Measurements from ENCODE around the gene ITGB5. TPM values are rescaled to one million over a fixed set of nuclear protein-coding genes. Genes with fewer than 3 reads are reported as not detected.
"Not testable (repeated sequence)": the region's sequence is repeated elsewhere in the genome, so short reads cannot be mapped to it uniquely, and the experiment has no call there.

ITGB5 gene
- total RNA-seq, 1 experiment from 2014 or later: 132 TPM

GRCh38 chr3:124791142-124791541 is 96.0 kb downstream of the ITGB5 start:
- TF ChIP-seq CTCF (IDR thresholded peaks at IDR 0.05; ENCODE audit: insufficient read depth in 1 of 2, low read depth in 1 of 2, low read length in 1 of 2, severe bottlenecking in 1 of 2, unreplicated experiment in 1 of 2): no peak
- no peaks in the 10 kb centered on the region; the same call in 1 of the 2 replicates for H3K36me3 ChIP-seq (ENCODE audit: control insufficient read depth, insufficient read depth, low read length)
- Mint-ChIP-seq H3K27ac (ENCODE audit: unreplicated experiment) (no peak overlapping the region), H3K4me3 (ENCODE audit: unreplicated experiment) (no peak overlapping the region), H3K9me3 (ENCODE audit: unreplicated experiment) (no peaks in the 10 kb centered on the region), H3K4me1 (ENCODE audit: low read depth, unreplicated experiment) (no peaks in the 10 kb centered on the region), H3K36me3 (ENCODE audit: insufficient read depth, unreplicated experiment) (peaks cover 7% of the 10 kb centered on the region), H3K27me3 (ENCODE audit: insufficient read depth, unreplicated experiment) (no peaks in the 10 kb centered on the region)
- H3K27me3 ChIP-seq (replicated peaks; ENCODE audit: control insufficient read depth, insufficient read depth, low read length): no peaks in the 10 kb centered on the region
- CTCF ChIA-PET: no interaction called here
- no peak overlapping the region for H3K4me3 ChIP-seq (ENCODE audit: low read depth, low read length)
- H3K4me1 ChIP-seq: 0 out of 2 replicates have a peak, but pooled peaks cover 6% of the 10 kb centered on the region
- no TSS peak for BruUV-seq (replicated peaks)
- no peaks in the 10 kb centered on the region for H3K9me3 ChIP-seq
- no peak for DNase-seq
- POLR2A ChIA-PET: interaction anchor here (0.6 kb wide), 1 partner anchor 216 kb away, joined by 3 read pairs; no protein-coding TSS in a partner anchor
- intact Hi-C loops (cut with micrococcal nuclease; ENCODE audit: unreplicated experiment): no loop called here

GRCh38 chr3:124789103-124789502 is 98.1 kb downstream of the ITGB5 start:
- H3K4me3 ChIP-seq (ENCODE audit: low read depth, low read length); H3K36me3 ChIP-seq (ENCODE audit: control insufficient read depth, insufficient read depth, low read length); POLR2A ChIA-PET; CTCF ChIA-PET; BruUV-seq (replicated peaks); H3K4me3 Mint-ChIP-seq (ENCODE audit: unreplicated experiment); H3K36me3 Mint-ChIP-seq (ENCODE audit: insufficient read depth, unreplicated experiment); H3K27me3 Mint-ChIP-seq (ENCODE audit: insufficient read depth, unreplicated experiment); H3K4me1 Mint-ChIP-seq (ENCODE audit: low read depth, unreplicated experiment); H3K9me3 ChIP-seq; DNase-seq; H3K27me3 ChIP-seq (replicated peaks; ENCODE audit: control insufficient read depth, insufficient read depth, low read length); H3K27ac Mint-ChIP-seq (ENCODE audit: unreplicated experiment); H3K4me1 ChIP-seq; H3K9me3 Mint-ChIP-seq (ENCODE audit: unreplicated experiment): not testable (repeated sequence)
- intact Hi-C loops (cut with micrococcal nuclease; ENCODE audit: unreplicated experiment): loop anchor here (5.0 kb wide), 1 partner anchor 98 kb away; the partner anchor contains the start of gene ITGB5

DNA sequence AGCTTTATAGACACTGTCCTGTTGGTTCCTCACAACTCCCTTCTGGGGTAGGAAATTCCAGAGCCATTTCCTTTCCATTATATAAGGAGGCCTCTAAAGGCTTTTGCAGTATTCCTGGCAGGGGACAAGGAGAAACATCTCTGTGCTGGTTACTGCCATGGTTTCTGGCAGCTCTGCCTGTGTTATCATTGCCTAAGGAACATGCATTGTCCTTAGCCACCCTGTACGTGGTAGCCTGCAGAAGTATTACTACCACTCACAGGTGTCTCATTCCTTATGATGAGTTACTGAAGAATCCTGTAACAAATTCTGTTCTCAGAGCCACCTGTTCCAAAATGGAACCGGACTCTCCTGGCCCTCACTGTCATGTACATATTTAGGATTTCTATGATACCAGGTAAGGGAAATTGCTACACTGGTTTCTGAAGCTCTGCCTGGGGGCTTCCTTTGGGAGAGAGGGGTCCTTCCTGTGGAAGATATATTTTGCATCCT is 98.9 kb downstream of the ITGB5 start:
- Mint-ChIP-seq H3K27me3 (ENCODE audit: insufficient read depth, unreplicated experiment) (no peaks in the 10 kb centered on the region), H3K4me3 (ENCODE audit: unreplicated experiment) (no peak overlapping the region), H3K27ac (ENCODE audit: unreplicated experiment) (no peak overlapping the region), H3K36me3 (ENCODE audit: insufficient read depth, unreplicated experiment) (peaks cover 3% of the 10 kb centered on the region), H3K4me1 (ENCODE audit: low read depth, unreplicated experiment) (no peaks in the 10 kb centered on the region), H3K9me3 (ENCODE audit: unreplicated experiment) (no peaks in the 10 kb centered on the region)
- BruUV-seq (replicated peaks): no TSS peak
- no peaks in the 10 kb centered on the region for H3K9me3 ChIP-seq
- TF ChIP-seq CTCF (IDR thresholded peaks at IDR 0.05; ENCODE audit: insufficient read depth in 1 of 2, low read depth in 1 of 2, low read length in 1 of 2, severe bottlenecking in 1 of 2, unreplicated experiment in 1 of 2): no peak
- H3K27me3 ChIP-seq (replicated peaks; ENCODE audit: control insufficient read depth, insufficient read depth, low read length): no peaks in the 10 kb centered on the region
- no peaks in the 10 kb centered on the region for H3K36me3 ChIP-seq (ENCODE audit: control insufficient read depth, insufficient read depth, low read length)
- 0 out of 2 replicates have a peak, but pooled peaks cover 6% of the 10 kb centered on the region for H3K4me1 ChIP-seq
- POLR2A ChIA-PET: no interaction called here
- H3K4me3 ChIP-seq (ENCODE audit: low read depth, low read length): no peak overlapping the region
- no peak for DNase-seq
- intact Hi-C loops (cut with micrococcal nuclease; ENCODE audit: unreplicated experiment): loop anchor here (5.0 kb wide), 1 partner anchor 99 kb away; the partner anchor contains the start of gene ITGB5
- CTCF ChIA-PET: interaction anchor here (1.2 to 2.1 kb wide), 2 partner anchors 23 to 47 kb away, joined by 3 to 6 read pairs; no protein-coding TSS in a partner anchor

Measured in Caco-2 (cell line).